Gastroesophageal sphincter (tissue), 3 donors: Measurements from ENCODE around the gene DLL1.

Experiments
- POLR2A ChIP-seq, 2 donors: fragments of 450-650 bp; IDR thresholded peaks; one replicate each; pipeline ENCODE4 v1.6.1; 2017; ENCODE audit warnings: antibody characterized with exemption in 2 of 2, mild to moderate bottlenecking in 2 of 2, moderate library complexity in 1 of 2
- TF ChIP-seq, protein P1 (sequence below), 4 experiments: fragments of 200-600 bp in 2 of 4; fragments of 450-650 bp in 2 of 4; sonication (generic) in 1 of 4; IDR thresholded peaks; one replicate each; pipeline ENCODE4 v1.5.1; 2017 to 2019; ENCODE audit warnings: antibody characterized with exemption in 4 of 4, mild to moderate bottlenecking in 2 of 4, moderate library complexity in 2 of 4

DNA sequence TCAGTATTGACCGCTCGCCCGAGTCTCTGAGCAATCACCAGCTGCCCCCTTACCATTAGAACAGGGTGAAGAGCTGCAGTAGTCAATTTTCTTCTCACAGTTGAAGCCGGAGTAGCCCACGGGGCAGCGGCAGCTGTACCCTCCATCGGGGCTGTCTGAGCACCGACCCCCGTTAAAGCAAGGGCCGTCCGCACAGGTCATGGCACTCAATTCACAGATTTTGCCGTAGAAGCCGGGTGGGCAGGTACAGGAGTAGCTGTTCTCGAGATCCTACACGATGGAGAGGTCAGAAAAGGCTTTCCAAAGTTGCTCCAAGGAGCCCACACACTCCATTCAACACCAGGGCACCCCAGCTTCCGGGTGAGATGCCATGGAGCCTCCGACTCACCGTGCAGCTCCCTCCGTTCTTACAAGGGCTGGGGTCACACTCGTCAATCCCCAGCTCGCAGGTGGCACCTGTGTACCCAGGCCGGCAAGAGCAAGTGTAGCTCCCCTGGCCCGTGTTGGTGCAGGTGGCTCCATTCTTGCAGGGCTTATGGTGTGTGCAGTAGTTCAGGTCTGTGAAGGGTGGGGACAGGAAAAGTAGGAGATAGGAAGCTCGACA is 5.9 kb downstream of the DLL1 start:
- TF ChIP-seq, protein P1, sequence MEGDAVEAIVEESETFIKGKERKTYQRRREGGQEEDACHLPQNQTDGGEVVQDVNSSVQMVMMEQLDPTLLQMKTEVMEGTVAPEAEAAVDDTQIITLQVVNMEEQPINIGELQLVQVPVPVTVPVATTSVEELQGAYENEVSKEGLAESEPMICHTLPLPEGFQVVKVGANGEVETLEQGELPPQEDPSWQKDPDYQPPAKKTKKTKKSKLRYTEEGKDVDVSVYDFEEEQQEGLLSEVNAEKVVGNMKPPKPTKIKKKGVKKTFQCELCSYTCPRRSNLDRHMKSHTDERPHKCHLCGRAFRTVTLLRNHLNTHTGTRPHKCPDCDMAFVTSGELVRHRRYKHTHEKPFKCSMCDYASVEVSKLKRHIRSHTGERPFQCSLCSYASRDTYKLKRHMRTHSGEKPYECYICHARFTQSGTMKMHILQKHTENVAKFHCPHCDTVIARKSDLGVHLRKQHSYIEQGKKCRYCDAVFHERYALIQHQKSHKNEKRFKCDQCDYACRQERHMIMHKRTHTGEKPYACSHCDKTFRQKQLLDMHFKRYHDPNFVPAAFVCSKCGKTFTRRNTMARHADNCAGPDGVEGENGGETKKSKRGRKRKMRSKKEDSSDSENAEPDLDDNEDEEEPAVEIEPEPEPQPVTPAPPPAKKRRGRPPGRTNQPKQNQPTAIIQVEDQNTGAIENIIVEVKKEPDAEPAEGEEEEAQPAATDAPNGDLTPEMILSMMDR (IDR thresholded peaks at IDR 0.05), result no peak
- TF ChIP-seq POLR2A (IDR thresholded peaks at IDR 0.05), result no peak
